DND-41 (cell line): ENCODE measurements around the gene TGFBR3L.

Experiments used
- ATAC-seq: fragments of 200-7000 bp; cut with Tn5 transposase; 3 replicates; pipeline ENCODE4 v1.9.1; 2021; ENCODE audit warnings: low read depth; ENCODE audit not compliant: insufficient read depth
- DNase-seq: peaks from one replicate; pipeline ENCODE4 v3.0.0-alpha.2; 2020
- H2AFZ ChIP-seq: 2 replicates; pipeline ENCODE4 v1.6.0; 2012; ENCODE audit warnings: low read depth, low read length
- H3K27ac ChIP-seq: 2 replicates; pipeline ENCODE4 v1.5.1; 2012; ENCODE audit warnings: low read length, inconsistent platforms
- H3K27me3 ChIP-seq: fragments of 200-600 bp; sonication (generic); 2 replicates; pipeline ENCODE4 v1.6.0; 2012; ENCODE audit warnings: low read length, mild to moderate bottlenecking, inconsistent platforms; ENCODE audit not compliant: insufficient read depth, poor library complexity
- H3K36me3 ChIP-seq: 2 replicates; pipeline ENCODE4 v1.5.1; 2012; ENCODE audit warnings: low read length, inconsistent platforms; ENCODE audit not compliant: insufficient read depth
- H3K4me1 ChIP-seq: 2 replicates; pipeline ENCODE4 v1.5.1; 2012; ENCODE audit warnings: mild to moderate bottlenecking, low read length; ENCODE audit not compliant: insufficient read depth
- H3K4me2 ChIP-seq: 2 replicates; pipeline ENCODE4 v1.6.0; 2012; ENCODE audit warnings: mild to moderate bottlenecking, moderate library complexity, low read length, inconsistent platforms; ENCODE audit not compliant: insufficient read depth
- H3K4me3 ChIP-seq, 2 experiments: fragments of 200-600 bp in 1 of 2; shearing (Covaris generic) in 1 of 2; 2 replicates each; pipeline ENCODE4 v1.5.1; 2012 to 2016; ENCODE audit warnings: inconsistent platforms in 2 of 2, low read length in 2 of 2, mild to moderate bottlenecking in 2 of 2, low read depth in 1 of 2, moderate library complexity in 1 of 2
- H3K79me2 ChIP-seq: 2 replicates; pipeline ENCODE4 v1.6.0; 2012; ENCODE audit warnings: low read length, inconsistent platforms; ENCODE audit not compliant: insufficient read depth
- H3K9ac ChIP-seq: 2 replicates; pipeline ENCODE4 v1.6.0; 2012; ENCODE audit warnings: low read depth, mild to moderate bottlenecking, inconsistent platforms, low read length, moderate library complexity
- H3K9me3 ChIP-seq: 2 replicates; pipeline ENCODE4 v1.5.1; 2012; ENCODE audit warnings: low read length, moderate library complexity, mild to moderate bottlenecking, inconsistent platforms; ENCODE audit not compliant: insufficient read depth, severe bottlenecking
- H4K20me1 ChIP-seq: 2 replicates; pipeline ENCODE4 v1.6.0; 2012; ENCODE audit warnings: low read length; ENCODE audit not compliant: insufficient read depth
- EZH2 ChIP-seq: IDR thresholded peaks from 3 replicates; pipeline ENCODE4 v1.6.1; 2012; ENCODE audit warnings: borderline replicate concordance, low read depth, mild to moderate bottlenecking, moderate library complexity, low read length, inconsistent platforms; ENCODE audit not compliant: severe bottlenecking
- TF ChIP-seq, protein P1 (sequence below): IDR thresholded peaks from 2 replicates; pipeline ENCODE4 v1.5.1; 2012; ENCODE audit warnings: borderline replicate concordance, low read length, moderate library complexity, mild to moderate bottlenecking; ENCODE audit not compliant: poor library complexity, severe bottlenecking; ENCODE audit errors: extremely low read depth

Gene TGFBR3L

DNA sequence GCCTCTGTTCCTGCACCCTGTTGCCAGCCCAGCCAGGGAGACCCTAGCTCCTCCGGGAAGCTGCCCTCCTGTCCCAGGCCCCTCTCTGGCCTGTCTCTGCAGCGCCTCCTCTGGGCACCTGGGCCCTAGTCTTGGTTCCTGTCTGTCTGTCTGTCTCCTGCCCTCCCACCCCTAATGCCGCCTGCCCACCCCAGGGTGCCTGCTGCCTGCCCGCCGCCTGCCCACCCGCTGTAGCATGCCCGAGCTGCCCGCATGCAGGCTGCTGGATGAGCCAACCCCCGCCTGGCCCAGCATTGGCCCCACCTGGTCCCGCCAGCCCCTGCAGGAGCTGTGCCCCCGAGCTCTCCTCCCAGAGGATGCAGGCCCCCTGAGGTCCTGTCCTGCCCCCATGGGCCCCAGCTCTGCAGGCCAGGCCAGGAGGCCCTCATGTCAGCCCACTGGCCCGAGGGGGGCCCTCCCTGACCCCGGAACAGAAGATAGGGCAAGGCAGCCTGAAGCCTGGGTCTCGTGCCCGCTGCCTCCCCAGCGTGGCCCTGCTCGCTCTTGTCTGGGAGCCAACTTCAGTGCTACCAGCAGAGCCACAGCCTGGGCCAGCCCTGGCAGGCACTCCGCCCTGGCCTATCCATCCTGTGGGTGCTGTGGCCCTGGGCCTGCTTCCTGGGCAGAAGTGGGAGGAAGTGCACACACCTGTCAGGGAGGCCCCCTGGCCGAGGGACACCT lies 5.7 kb upstream of the TGFBR3L start:
- no peak overlapping the region for H3K27ac ChIP-seq

DNA sequence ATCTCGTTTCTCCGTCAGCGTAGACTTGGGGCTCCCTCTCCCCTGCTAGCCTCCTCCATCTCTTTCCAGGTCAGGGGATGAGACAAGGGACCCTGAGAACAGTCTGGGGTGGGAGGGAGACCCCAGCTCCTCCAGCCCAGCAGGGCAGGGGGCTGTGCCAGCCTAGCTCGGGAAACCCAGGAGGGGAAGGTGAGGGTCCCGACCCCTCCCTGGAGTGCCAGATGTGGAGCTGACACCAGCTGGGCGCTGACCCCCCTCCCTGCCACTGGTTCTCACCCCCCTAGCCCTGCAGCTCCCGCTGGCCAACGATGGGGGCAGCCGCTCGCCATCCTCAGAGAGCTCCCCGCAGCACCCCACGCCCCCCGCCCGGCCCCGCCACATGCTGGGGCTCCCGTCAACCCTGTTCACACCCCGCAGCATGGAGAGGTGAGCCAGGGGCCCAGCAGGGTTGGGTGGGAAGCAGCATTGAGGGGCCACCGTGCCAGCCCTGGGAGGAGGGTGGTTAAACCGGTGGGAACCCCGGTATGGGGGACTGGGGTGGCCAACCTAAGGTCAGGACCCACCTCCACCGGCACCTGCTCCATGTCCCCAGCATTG lies 5.1 kb upstream of the TGFBR3L start:
- H2AFZ ChIP-seq, result no peak overlapping the region
- H3K27ac ChIP-seq, result no peak overlapping the region

More for the DNA sequence above, 5.7 kb upstream of the TGFBR3L start:
- Histone ChIP-seq H3K79me2 (peaks cover 56% of the 10 kb centered on the region), H3K27me3 (no peaks in the 10 kb centered on the region), H2AFZ (no peak overlapping the region), H3K4me2 (no peak overlapping the region), H3K9ac (no peak overlapping the region), H3K36me3 (peaks cover 76% of the 10 kb centered on the region), H3K4me3 (no peak overlapping the region), H4K20me1 (peaks cover 74% of the 10 kb centered on the region), H3K9me3 (no peaks in the 10 kb centered on the region), H3K4me1 (peaks cover 22% of the 10 kb centered on the region)
- no peak for TF ChIP-seq EZH2
- TF ChIP-seq, protein P1, sequence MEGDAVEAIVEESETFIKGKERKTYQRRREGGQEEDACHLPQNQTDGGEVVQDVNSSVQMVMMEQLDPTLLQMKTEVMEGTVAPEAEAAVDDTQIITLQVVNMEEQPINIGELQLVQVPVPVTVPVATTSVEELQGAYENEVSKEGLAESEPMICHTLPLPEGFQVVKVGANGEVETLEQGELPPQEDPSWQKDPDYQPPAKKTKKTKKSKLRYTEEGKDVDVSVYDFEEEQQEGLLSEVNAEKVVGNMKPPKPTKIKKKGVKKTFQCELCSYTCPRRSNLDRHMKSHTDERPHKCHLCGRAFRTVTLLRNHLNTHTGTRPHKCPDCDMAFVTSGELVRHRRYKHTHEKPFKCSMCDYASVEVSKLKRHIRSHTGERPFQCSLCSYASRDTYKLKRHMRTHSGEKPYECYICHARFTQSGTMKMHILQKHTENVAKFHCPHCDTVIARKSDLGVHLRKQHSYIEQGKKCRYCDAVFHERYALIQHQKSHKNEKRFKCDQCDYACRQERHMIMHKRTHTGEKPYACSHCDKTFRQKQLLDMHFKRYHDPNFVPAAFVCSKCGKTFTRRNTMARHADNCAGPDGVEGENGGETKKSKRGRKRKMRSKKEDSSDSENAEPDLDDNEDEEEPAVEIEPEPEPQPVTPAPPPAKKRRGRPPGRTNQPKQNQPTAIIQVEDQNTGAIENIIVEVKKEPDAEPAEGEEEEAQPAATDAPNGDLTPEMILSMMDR, result no peak
- ATAC-seq (no peak), DNase-seq (no peak)

DNA sequence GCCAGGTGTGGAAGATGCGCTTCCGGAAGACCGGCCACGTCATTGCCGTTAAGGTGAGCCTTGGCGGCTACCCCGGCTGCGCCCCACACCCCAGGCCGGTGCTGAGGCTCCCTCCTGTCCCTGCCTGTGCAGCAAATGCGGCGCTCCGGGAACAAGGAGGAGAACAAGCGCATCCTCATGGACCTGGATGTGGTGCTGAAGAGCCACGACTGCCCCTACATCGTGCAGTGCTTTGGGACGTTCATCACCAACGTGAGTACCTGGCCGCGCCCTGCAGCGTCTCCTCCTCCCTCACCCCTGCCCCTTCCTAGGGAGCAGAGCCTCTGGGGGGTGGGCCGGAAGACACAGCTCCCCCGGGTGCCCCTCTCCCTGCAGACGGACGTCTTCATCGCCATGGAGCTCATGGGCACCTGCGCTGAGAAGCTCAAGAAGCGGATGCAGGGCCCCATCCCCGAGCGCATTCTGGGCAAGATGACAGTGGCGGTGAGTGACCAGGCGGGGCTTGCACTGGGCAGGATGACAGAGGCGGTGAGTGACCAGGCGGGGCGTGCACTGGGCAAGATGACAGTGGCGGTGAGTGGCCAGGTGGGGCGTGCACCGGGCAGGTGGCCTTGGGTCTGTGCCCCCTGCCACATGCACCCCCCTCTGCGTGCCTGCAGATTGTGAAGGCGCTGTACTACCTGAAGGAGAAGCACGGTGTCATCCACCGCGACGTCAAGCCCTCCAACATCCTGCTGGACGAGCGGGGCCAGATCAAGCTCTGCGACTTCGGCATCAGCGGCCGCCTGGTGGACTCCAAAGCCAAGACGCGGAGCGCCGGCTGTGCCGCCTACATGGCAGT lies 4.1 kb upstream of the TGFBR3L start:
- Histone ChIP-seq H3K4me2 (no peak overlapping the region), H3K36me3 (peaks cover 65% of the 10 kb centered on the region), H4K20me1 (peaks cover 66% of the 10 kb centered on the region), H3K4me3 (no peak overlapping the region), H3K4me1 (peaks cover 9% of the 10 kb centered on the region), H3K27ac (no peak overlapping the region), H3K9ac (no peak overlapping the region), H3K79me2 (peaks cover 40% of the 10 kb centered on the region), H2AFZ (no peak overlapping the region), H3K9me3 (no peaks in the 10 kb centered on the region), H3K27me3 (peaks cover 3% of the 10 kb centered on the region)
- ATAC-seq (no peak), DNase-seq (no peak)
- TF ChIP-seq EZH2, result no peak
- TF ChIP-seq, protein P1, result no peak

More for the DNA sequence above, 5.1 kb upstream of the TGFBR3L start:
- Histone ChIP-seq H3K9me3 (no peaks in the 10 kb centered on the region), H3K4me3 (no peak overlapping the region), H3K4me2 (no peak overlapping the region), H3K36me3 (peaks cover 74% of the 10 kb centered on the region), H4K20me1 (peaks cover 71% of the 10 kb centered on the region), H3K4me1 (peaks cover 19% of the 10 kb centered on the region), H3K9ac (no peak overlapping the region), H3K27me3 (no peaks in the 10 kb centered on the region), H3K79me2 (peaks cover 50% of the 10 kb centered on the region)
- DNase-seq, result no peak
- TF ChIP-seq, protein P1, result no peak
- no peak for TF ChIP-seq EZH2
- ATAC-seq, result no peak
